GM12878 (cell line): Measurements from ENCODE around the gene TMEM201. TPM values are rescaled to one million over a fixed set of nuclear protein-coding genes. Genes with fewer than 3 reads are reported as not detected.

Experiments
- ATAC-seq: fragments of 200-7000 bp; cut with Tn5 transposase; 3 replicates; pipeline ENCODE4 v1.9.1; 2020; ENCODE audit warnings: mild to moderate bottlenecking, moderate library complexity
- BruUV-seq: library from RNA; stranded (reverse); fragments of 400-500 nt; replicated peaks from 2 replicates; lab custom pipeline; 2021; lab: Mats Ljungman, UMichigan
- CTCF ChIA-PET: fragments of 300-600 bp; sonication (Branson Sonifier 250); formaldehyde crosslinking; extraction: SDS; loops from one replicate; lab custom pipeline; 2021; ENCODE audit warnings: inconsistent platforms; lab: Yijun Ruan, JAX
- POLR2A ChIA-PET: fragments of 350-600 bp; formaldehyde crosslinking; extraction: SDS; loops from one replicate; lab custom pipeline; 2021; ENCODE audit warnings: inconsistent platforms; lab: Charles Lee
- RAD21 ChIA-PET: fragments of 300-600 bp; sonication (Branson Sonifier 250); formaldehyde crosslinking; loops from one replicate; lab custom pipeline; 2023; ENCODE audit warnings: antibody characterized with exemption; ENCODE audit not compliant: unreplicated experiment; lab: Charles Lee
- SMC1A ChIA-PET: fragments of 300-600 bp; sonication (Branson Sonifier 250); formaldehyde crosslinking; loops from one replicate; lab custom pipeline; 2023; ENCODE audit not compliant: unreplicated experiment, uncharacterized antibody; lab: Charles Lee
- DNase-seq: peaks from one replicate; pipeline ENCODE4 v3.0.0-alpha.2; 2011; ENCODE audit warnings: low read depth, low spot score
- FAIRE-seq: peaks from 3 replicates; lab custom pipeline; 2011; peaks lifted over from hg19 to GRCh38; lab: Jason Lieb, UNC
- H2AFZ ChIP-seq: 2 replicates; pipeline ENCODE4 v1.6.0; 2011; ENCODE audit warnings: low read depth, low read length, control low read depth; ENCODE audit not compliant: control insufficient read depth
- H3K27ac ChIP-seq: 2 replicates; pipeline ENCODE4 v1.5.1; 2011; ENCODE audit warnings: control low read depth; ENCODE audit not compliant: control insufficient read depth, insufficient read depth
- H3K27me3 ChIP-seq, 2 experiments: replicated peaks in 1 of 2; 2 replicates each; pipeline versions ENCODE4 v1.6.0 to v1.6.1; 2011; ENCODE audit warnings: low read length in 1 of 2; ENCODE audit not compliant: control insufficient read depth in 2 of 2, insufficient read depth in 2 of 2
- H3K36me3 ChIP-seq, 2 experiments: 2 replicates each; pipeline ENCODE4 v1.5.1; 2011; ENCODE audit warnings: low read length in 1 of 2; ENCODE audit not compliant: control insufficient read depth in 2 of 2, insufficient read depth in 2 of 2
- H3K4me1 ChIP-seq: 2 replicates; pipeline ENCODE4 v1.6.1; 2011; ENCODE audit warnings: mild to moderate bottlenecking, low read length, moderate library complexity, mixed read lengths; ENCODE audit not compliant: control insufficient read depth, insufficient read depth
- H3K4me2 ChIP-seq: 2 replicates; pipeline ENCODE4 v1.6.0; 2011; ENCODE audit warnings: control low read depth; ENCODE audit not compliant: control insufficient read depth, insufficient read depth
- H3K4me3 ChIP-seq: fragments of 200-600 bp; sonication (generic); 2 replicates; pipeline ENCODE4 v1.5.1; 2016
- H3K79me2 ChIP-seq: 2 replicates; pipeline ENCODE4 v1.6.0; 2011; ENCODE audit warnings: low read length; ENCODE audit not compliant: control insufficient read depth, insufficient read depth
- H3K9ac ChIP-seq: 2 replicates; pipeline ENCODE4 v1.8.0; 2011; ENCODE audit warnings: low read length, control low read depth, mixed read lengths; ENCODE audit not compliant: control insufficient read depth, insufficient read depth
- H3K9me3 ChIP-seq: replicated peaks from 3 replicates; pipeline ENCODE4 v1.5.1; 2011; ENCODE audit warnings: mild to moderate bottlenecking, low read length; ENCODE audit not compliant: control insufficient read depth, insufficient read depth
- H4K20me1 ChIP-seq: 2 replicates; pipeline ENCODE4 v1.6.0; 2011; ENCODE audit not compliant: control insufficient read depth, insufficient read depth
- ASH2L ChIP-seq: fragments of 300-600, 200-600 bp; sonication (generic); IDR thresholded peaks from 2 replicates; pipeline ENCODE4 v1.6.1; 2017; ENCODE audit warnings: low read depth, mild to moderate bottlenecking, borderline replicate concordance
- ATF2 ChIP-seq: IDR thresholded peaks from 2 replicates; pipeline ENCODE4 v1.6.1; 2012; ENCODE audit warnings: low read length, inconsistent platforms
- CREM ChIP-seq: IDR thresholded peaks from 2 replicates; pipeline ENCODE4 v1.6.1; 2014; ENCODE audit warnings: antibody characterized with exemption, low read depth
- E2F8 ChIP-seq: fragments of 450-650 bp; IDR thresholded peaks from 2 replicates; pipeline ENCODE4 v1.6.1; 2018; ENCODE audit warnings: mild to moderate bottlenecking, low read depth, moderate library complexity; ENCODE audit not compliant: partially characterized antibody
- E4F1 ChIP-seq: fragments of 450-650 bp; IDR thresholded peaks from 2 replicates; pipeline ENCODE4 v1.6.1; 2018; ENCODE audit warnings: borderline replicate concordance, mild to moderate bottlenecking; ENCODE audit not compliant: partially characterized antibody
- HSF1 ChIP-seq: fragments of 150-350 bp; IDR thresholded peaks from 2 replicates; pipeline ENCODE4 v1.6.1; 2014; ENCODE audit warnings: mild to moderate bottlenecking, low read depth, low read length
- MLLT1 ChIP-seq: fragments of 450-650 bp; IDR thresholded peaks from 2 replicates; pipeline ENCODE4 v1.6.1; 2016; ENCODE audit warnings: mild to moderate bottlenecking
- PBX3 ChIP-seq: IDR thresholded peaks from 2 replicates; pipeline ENCODE4 v1.6.1; 2011; ENCODE audit warnings: mild to moderate bottlenecking, low read depth, low read length, moderate library complexity; ENCODE audit not compliant: insufficient replicate concordance
- POLR2AphosphoS2 ChIP-seq: IDR thresholded peaks from 2 replicates; pipeline ENCODE4 v1.6.1; 2011; ENCODE audit warnings: low read depth, mild to moderate bottlenecking, low read length, improper control_type of control experiment, moderate library complexity
- RB1 ChIP-seq: fragments of 450-650 bp; formaldehyde crosslinking; IDR thresholded peaks from 2 replicates; pipeline ENCODE4 v1.6.1; 2017; ENCODE audit warnings: mild to moderate bottlenecking, borderline replicate concordance
- TARDBP ChIP-seq: IDR thresholded peaks from 2 replicates; pipeline ENCODE4 v1.6.1; 2016; ENCODE audit warnings: borderline replicate concordance
- WGBS: methylation state at CpG from one replicate; pipeline ENCODE4 v1.1.6; 2016; ENCODE audit warnings: low lambda C conversion rate; ENCODE audit not compliant: insufficient replicate concordance, insufficient coverage; ENCODE audit errors: missing lambda C conversion rate; 5-methylcytosine and 5-hydroxymethylcytosine counted together
- in situ Hi-C: fragments of 300-500 bp; cut with MboI; formaldehyde crosslinking; loops from 9 replicates; pipeline ENCODE4 v1.14.3; 2018; ENCODE audit warnings: mixed read lengths
- intact Hi-C: fragments of 100-400 bp; cut with micrococcal nuclease; formaldehyde crosslinking; loops from one replicate; pipeline ENCODE4 v1.14.2; 2022; ENCODE audit not compliant: unreplicated experiment
- polyA plus RNA-seq, 11 experiments: library from polyadenylated mRNA; depleted of rRNA in 4 of 11; unstranded in 6 of 11; stranded (reverse) in 5 of 11; fragments of >200 nt; fragmentation: Nextera tagmentation in 4 of 11; fragmentation: Illumina TruSeq in 1 of 11; extraction: Ambion mirVana in 4 of 11; extraction: Trizol in 1 of 11; gene quantifications; 1 replicate in 1 of 11; 2 replicates in 10 of 11; pipeline versions ENCODE4 v1.2.1 to v1.2.3, GENCODE V29; 2011 to 2016; ENCODE audit warnings: inconsistent platforms in 2 of 11, missing spikeins in 2 of 11, low read depth in 1 of 11
- total RNA-seq, 4 experiments: library from RNA; depleted of rRNA in 3 of 4; stranded (reverse); fragments of >200 nt in 3 of 4; fragmentation: Illumina TruSeq in 1 of 4; extraction: Trizol in 1 of 4; gene quantifications; 2 replicates each; pipeline versions ENCODE4 v1.2.1 to v1.2.3, GENCODE V29; 2013 to 2021

The TMEM201 gene
- total and polyA plus RNA-seq, 10 of the 15 experiments (the other 5 are each of a cell fraction or from before 2014, with no cell fraction given): 0.13 to 26.6 (median 6.1) TPM

GRCh38 chr1:9551984-9552383 is 36.7 kb upstream of the TMEM201 start (continued):
- TF ChIP-seq E4F1 (no peak), MLLT1 (no peak), ASH2L (no peak), PBX3 (no peak), TARDBP (no peak), CREM (no peak)
- TF ChIP-seq, all 136 proteins: peak for 0

- ChIA-PET SMC1A (no interaction called here), CTCF (interaction anchor here (0.9 to 1.4 kb wide), 5 partner anchors 9 to 415 kb away, joined by 3 to 4 read pairs (median 3); no protein-coding TSS in a partner anchor), POLR2A (interaction anchor here (0.8 to 0.9 kb wide), 2 partner anchors 11 to 13 kb away, joined by 3 read pairs; no protein-coding TSS in a partner anchor), RAD21 (no interaction called here)
- no peaks in the 10 kb centered on the region for H3K27me3 ChIP-seq
- ATAC-seq (no peak), FAIRE-seq (no peak), DNase-seq (no peak)
- no peak overlapping the region for H2AFZ ChIP-seq
- peaks cover 11 to 14% of the 10 kb centered on the region in 2 experiments for H3K36me3 ChIP-seq
- no peak overlapping the region for H3K9ac ChIP-seq
- peaks cover 15% of the 10 kb centered on the region for H3K79me2 ChIP-seq
- in situ Hi-C loops (no loop called here), intact Hi-C loops (no loop called here)
- BruUV-seq: no TSS peak
- no peak overlapping the region for H3K4me2 ChIP-seq
- WGBS: 80% methylated on average over 4 of the region's 4 CpGs
- H3K9me3 ChIP-seq: no peaks in the 10 kb centered on the region
- H4K20me1 ChIP-seq: no peaks in the 10 kb centered on the region
- no peak overlapping the region for H3K27ac ChIP-seq
- no peaks in the 10 kb centered on the region for H3K4me1 ChIP-seq
- H3K4me3 ChIP-seq: no peak overlapping the region
- no peak for TF ChIP-seq E2F8
- no peak for TF ChIP-seq RB1
- no peak for TF ChIP-seq ATF2
- TF ChIP-seq POLR2AphosphoS2: no peak
- TF ChIP-seq HSF1: no peak
Measured at GRCh38 chr1:9553736-9554144, 35.0 kb upstream of the TMEM201 start.
